ENCODE results near the gene ZBTB22.

ZBTB22 gene

GRCh38 chr6:33273924-33274902 is 43.3 kb downstream of the ZBTB22 start:
- Histone ChIP-seq H3K27ac (replicated peaks; ENCODE audit: low read length) (no peak overlapping the region), H3K4me1 (ENCODE audit: control insufficient read depth in 2 of 2, insufficient read depth in 1 of 2, low read depth in 1 of 2, low read length in 2 of 2) (peaks cover 21 to 27% of the 10 kb centered on the region in 2 donors)

GRCh38 chr6:33273129-33273923 is 44.2 kb downstream of the ZBTB22 start:
- peak overlapping the region; percentile 67 for H3K4me2 ChIP-seq (ENCODE audit: insufficient read depth, low read length, poor library complexity, severe bottlenecking)
- H2AK5ac ChIP-seq (ENCODE audit: low read depth, low read length), result no peak overlapping the region
- no peak overlapping the region for H2BK12ac ChIP-seq (ENCODE audit: low read length)
- H3K4me1 ChIP-seq (ENCODE audit: control insufficient read depth in 2 of 2, insufficient read depth in 1 of 2, low read depth in 1 of 2, low read length in 2 of 2), result peaks cover 21 to 27% of the 10 kb centered on the region in 2 donors
- H3K79me1 ChIP-seq (ENCODE audit: low read depth, low read length), result peaks cover 8% of the 10 kb centered on the region
- no peak overlapping the region for H3K23ac ChIP-seq (ENCODE audit: low read depth, low read length, poor library complexity)
- no CpG with 5 or more reads among the region's 11 CpGs for WGBS, 2 donors (ENCODE audit: extremely low coverage in 2 of 2, insufficient read length in 2 of 2, insufficient replicate concordance in 1 of 2)
- no peaks in the 10 kb centered on the region for H3K9me3 ChIP-seq (replicated peaks in 1 of 2; ENCODE audit: control insufficient read depth in 2 of 2, insufficient read depth in 1 of 2, low read depth in 1 of 2, low read length in 2 of 2)
- no peak for DNase-seq (ENCODE audit: low spot score)
- no peak overlapping the region for H3K14ac ChIP-seq (ENCODE audit: low read length)
- no peak overlapping the region for H2BK15ac ChIP-seq (ENCODE audit: low read length)
- H3K9ac ChIP-seq (ENCODE audit: low read depth, low read length, poor library complexity), result no peak overlapping the region
- H3K4me3 ChIP-seq (ENCODE audit: low read length in 2 of 2), result peak overlapping the region in 1 of 2 donors; percentile 94
- H3K18ac ChIP-seq (ENCODE audit: low read length), result no peak overlapping the region
- no peak overlapping the region for H3K4ac ChIP-seq (ENCODE audit: low read length)
- no peak overlapping the region for H3K27ac ChIP-seq (replicated peaks; ENCODE audit: low read length)
- no peak overlapping the region for H4K8ac ChIP-seq (ENCODE audit: low read depth, low read length)
- H3K27me3 ChIP-seq (ENCODE audit: control insufficient read depth in 3 of 3, insufficient read depth in 3 of 3, low read depth in 1 of 3, low read length in 3 of 3), result no peaks in the 10 kb centered on the region
- no peak overlapping the region for H4K91ac ChIP-seq (ENCODE audit: low read depth, low read length, poor library complexity)
- H2BK120ac ChIP-seq (ENCODE audit: low read depth, low read length), result no peak overlapping the region
- H2AFZ ChIP-seq (ENCODE audit: low read length), result no peak overlapping the region
- peaks cover 31 to 69% of the 10 kb centered on the region in 2 donors for H3K36me3 ChIP-seq (replicated peaks in 1 of 2; ENCODE audit: control insufficient read depth in 2 of 2, insufficient read depth in 2 of 2, low read length in 2 of 2)
- no peak overlapping the region for H2BK5ac ChIP-seq (ENCODE audit: low read length)

More at GRCh38 chr6:33273924-33274902, 43.3 kb downstream of the ZBTB22 start:
- H3K14ac ChIP-seq (ENCODE audit: low read length), result no peak overlapping the region
- no peak overlapping the region for H2AFZ ChIP-seq (ENCODE audit: low read length)
- no peak overlapping the region for H3K4me2 ChIP-seq (ENCODE audit: insufficient read depth, low read length, poor library complexity, severe bottlenecking)
- no peak overlapping the region for H2BK5ac ChIP-seq (ENCODE audit: low read length)
- no peak overlapping the region for H3K4ac ChIP-seq (ENCODE audit: low read length)
- no peak overlapping the region for H4K8ac ChIP-seq (ENCODE audit: low read depth, low read length)
- H3K36me3 ChIP-seq (replicated peaks in 1 of 2; ENCODE audit: control insufficient read depth in 2 of 2, insufficient read depth in 2 of 2, low read length in 2 of 2), result peaks cover 37 to 69% of the 10 kb centered on the region in 2 donors
- no peak overlapping the region for H2BK120ac ChIP-seq (ENCODE audit: low read depth, low read length)
- no peak overlapping the region for H2BK15ac ChIP-seq (ENCODE audit: low read length)
- H2BK12ac ChIP-seq (ENCODE audit: low read length), result no peak overlapping the region
- no peak overlapping the region for H3K18ac ChIP-seq (ENCODE audit: low read length)
- peaks cover 8% of the 10 kb centered on the region for H3K79me1 ChIP-seq (ENCODE audit: low read depth, low read length)
- H3K27me3 ChIP-seq (ENCODE audit: control insufficient read depth in 3 of 3, insufficient read depth in 3 of 3, low read depth in 1 of 3, low read length in 3 of 3), result no peaks in the 10 kb centered on the region
- no peak overlapping the region for H4K91ac ChIP-seq (ENCODE audit: low read depth, low read length, poor library complexity)
- no peak for DNase-seq (ENCODE audit: low spot score)
- H3K9ac ChIP-seq (ENCODE audit: low read depth, low read length, poor library complexity), result no peak overlapping the region
- H3K4me3 ChIP-seq (ENCODE audit: low read length in 2 of 2), result no peak overlapping the region
- H3K9me3 ChIP-seq (replicated peaks in 1 of 2; ENCODE audit: control insufficient read depth in 2 of 2, insufficient read depth in 1 of 2, low read depth in 1 of 2, low read length in 2 of 2), result no peaks in the 10 kb centered on the region
- no peak overlapping the region for H3K23ac ChIP-seq (ENCODE audit: low read depth, low read length, poor library complexity)
- WGBS, 2 donors (ENCODE audit: extremely low coverage in 2 of 2, insufficient read length in 2 of 2, insufficient replicate concordance in 1 of 2), result no CpG with 5 or more reads among the region's 14 CpGs
- H2AK5ac ChIP-seq (ENCODE audit: low read depth, low read length), result no peak overlapping the region

GRCh38 chr6:33272275-33273128 is 45.0 kb downstream of the ZBTB22 start:
- H3K9me3 ChIP-seq (replicated peaks in 1 of 2; ENCODE audit: control insufficient read depth in 2 of 2, insufficient read depth in 1 of 2, low read depth in 1 of 2, low read length in 2 of 2), result no peaks in the 10 kb centered on the region
- peak overlapping the region; percentile 70 for H2AK5ac ChIP-seq (ENCODE audit: low read depth, low read length)
- no peak overlapping the region for H2BK5ac ChIP-seq (ENCODE audit: low read length)
- H3K4me3 ChIP-seq (ENCODE audit: low read length in 2 of 2), result peak overlapping the region; percentile 92 to 94
- H2AFZ ChIP-seq (ENCODE audit: low read length), result peak overlapping the region; percentile 78
- peaks cover 8% of the 10 kb centered on the region for H3K79me1 ChIP-seq (ENCODE audit: low read depth, low read length)
- H4K91ac ChIP-seq (ENCODE audit: low read depth, low read length, poor library complexity), result no peak overlapping the region
- no peak overlapping the region for H2BK120ac ChIP-seq (ENCODE audit: low read depth, low read length)
- peak overlapping the region; percentile 86 for H3K23ac ChIP-seq (ENCODE audit: low read depth, low read length, poor library complexity)
- H3K4me1 ChIP-seq (ENCODE audit: control insufficient read depth in 2 of 2, insufficient read depth in 1 of 2, low read depth in 1 of 2, low read length in 2 of 2), result peaks cover 18 to 25% of the 10 kb centered on the region in 2 donors
- peak overlapping the region; percentile 90 for H3K18ac ChIP-seq (ENCODE audit: low read length)
- peaks cover 34 to 74% of the 10 kb centered on the region in 2 donors for H3K36me3 ChIP-seq (replicated peaks in 1 of 2; ENCODE audit: control insufficient read depth in 2 of 2, insufficient read depth in 2 of 2, low read length in 2 of 2)
- WGBS, 2 donors (ENCODE audit: extremely low coverage in 2 of 2, insufficient read length in 2 of 2, insufficient replicate concordance in 1 of 2), result no CpG with 5 or more reads among the region's 22 CpGs
- peak overlapping the region; percentile 86 for H3K9ac ChIP-seq (ENCODE audit: low read depth, low read length, poor library complexity)
- no peak overlapping the region for H2BK15ac ChIP-seq (ENCODE audit: low read length)
- no peak for DNase-seq (ENCODE audit: low spot score)
- peak overlapping the region; percentile 67 for H3K4me2 ChIP-seq (ENCODE audit: insufficient read depth, low read length, poor library complexity, severe bottlenecking)
- no peak overlapping the region for H3K4ac ChIP-seq (ENCODE audit: low read length)
- no peaks in the 10 kb centered on the region for H3K27me3 ChIP-seq (ENCODE audit: control insufficient read depth in 3 of 3, insufficient read depth in 3 of 3, low read depth in 1 of 3, low read length in 3 of 3)
- H4K8ac ChIP-seq (ENCODE audit: low read depth, low read length), result no peak overlapping the region
- no peak overlapping the region for H2BK12ac ChIP-seq (ENCODE audit: low read length)
- H3K27ac ChIP-seq (replicated peaks; ENCODE audit: low read length), result peak overlapping the region; percentile 79
- H3K14ac ChIP-seq (ENCODE audit: low read length), result no peak overlapping the region

All from neuronal stem cell (in vitro differentiated cells).